GM23338 (cell line): Measurements from ENCODE around the gene DEDD2.

ENCODE experiments used
- CREB1 ChIP-seq: fragments of 250-450 bp; sonication (Bioruptor Pico); IDR thresholded peaks from 2 replicates; pipeline ENCODE4 v1.5.0; 2020; ENCODE audit warnings: low read depth, mild to moderate bottlenecking, moderate library complexity
- CTCF ChIP-seq, 2 experiments: fragments of 200-600 bp in 1 of 2; sonication (generic) in 1 of 2; conservative IDR thresholded peaks; 2 replicates each; pipeline versions ENCODE4 v1.5.1 to v1.6.1; 2016 to 2017; ENCODE audit warnings: antibody characterized with exemption in 2 of 2, low read depth in 2 of 2, mild to moderate bottlenecking in 2 of 2, moderate library complexity in 1 of 2
- EZH2 ChIP-seq: fragments of 200-600 bp; sonication (generic); IDR thresholded peaks from one replicate; pipeline ENCODE4 v1.8.0; 2017; ENCODE audit warnings: antibody characterized with exemption, mild to moderate bottlenecking, low read depth; ENCODE audit not compliant: unreplicated experiment
- POLR2AphosphoS5 ChIP-seq: IDR thresholded peaks from 2 replicates; pipeline ENCODE4 v1.6.1; 2016; ENCODE audit warnings: antibody characterized with exemption, low read depth
- ZNF114 ChIP-seq: fragments of 250-450 bp; sonication (Bioruptor Pico); IDR thresholded peaks from 2 replicates; pipeline ENCODE4 v1.5.0; 2020; ENCODE audit warnings: mild to moderate bottlenecking, moderate library complexity

DNA sequence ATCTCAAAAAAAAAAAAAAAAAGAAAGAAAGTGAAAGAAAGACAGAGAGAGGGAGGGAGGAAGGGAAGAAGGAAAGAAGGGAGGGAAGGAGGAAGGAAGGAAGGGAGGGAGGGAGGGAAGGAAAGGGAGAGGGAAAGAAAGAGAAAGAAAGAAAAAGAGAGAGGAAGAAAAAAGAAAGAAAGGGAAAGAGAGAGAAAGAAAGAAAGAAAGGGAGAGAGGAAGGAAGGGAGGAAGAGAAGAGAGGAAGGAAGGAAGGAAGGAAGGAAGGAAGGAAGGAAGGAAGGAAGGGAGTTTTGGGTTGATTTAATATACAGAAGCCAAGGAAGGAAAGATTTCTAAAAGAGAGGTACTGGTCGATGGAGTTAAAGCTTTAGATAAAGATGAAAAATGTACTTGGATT, 28.8 kb downstream of the DEDD2 start:
- TF ChIP-seq ZNF114 (CRISPR knock-in tag): no peak
- no peak for TF ChIP-seq EZH2
- no peak for TF ChIP-seq CTCF (conservative IDR thresholded peaks at IDR 0.05; ENCODE audit: low read depth in 2 of 2)
- no peak for TF ChIP-seq POLR2AphosphoS5
- TF ChIP-seq CREB1 (CRISPR knock-in tag): no peak
